Amniotic epithelial cell (primary cell): ENCODE data around the gene SAT1.

Experiments
- DNase-seq: peaks from one replicate; pipeline ENCODE4 v3.0.0-alpha.2; 2010; ENCODE audit warnings: low read depth

The SAT1 gene

GRCh38 chrX:23776363-23776762, 6.6 kb upstream of the SAT1 start:
- DNase-seq, result no peak

- peak; percentile 40 for DNase-seq
Measured at GRCh38 chrX:23779025-23779424, 3.9 kb upstream of the SAT1 start.

DNA sequence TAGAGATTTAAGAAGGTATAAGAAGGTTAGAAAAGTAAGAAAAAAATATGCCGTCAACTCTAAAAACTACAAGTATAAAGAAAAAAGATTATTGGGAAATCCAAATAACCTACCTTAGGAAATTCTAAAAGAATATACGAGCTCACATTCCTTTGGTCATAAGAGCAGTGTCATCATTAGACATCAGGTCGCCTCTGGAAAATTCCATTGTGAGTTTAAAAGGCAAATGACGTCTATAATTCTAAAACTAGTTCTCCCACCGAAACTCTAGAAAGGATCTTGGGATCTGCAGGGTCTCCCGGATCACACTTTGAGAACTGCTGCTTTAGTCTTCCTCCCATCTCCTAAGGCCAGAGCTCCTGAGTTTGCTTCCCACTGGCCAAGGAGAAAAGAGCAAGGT, 518 bp upstream of the SAT1 start:
- no peak for DNase-seq

GRCh38 chrX:23783589-23784469, 856 bp downstream of the SAT1 start:
- DNase-seq, result peak; percentile 15

DNA sequence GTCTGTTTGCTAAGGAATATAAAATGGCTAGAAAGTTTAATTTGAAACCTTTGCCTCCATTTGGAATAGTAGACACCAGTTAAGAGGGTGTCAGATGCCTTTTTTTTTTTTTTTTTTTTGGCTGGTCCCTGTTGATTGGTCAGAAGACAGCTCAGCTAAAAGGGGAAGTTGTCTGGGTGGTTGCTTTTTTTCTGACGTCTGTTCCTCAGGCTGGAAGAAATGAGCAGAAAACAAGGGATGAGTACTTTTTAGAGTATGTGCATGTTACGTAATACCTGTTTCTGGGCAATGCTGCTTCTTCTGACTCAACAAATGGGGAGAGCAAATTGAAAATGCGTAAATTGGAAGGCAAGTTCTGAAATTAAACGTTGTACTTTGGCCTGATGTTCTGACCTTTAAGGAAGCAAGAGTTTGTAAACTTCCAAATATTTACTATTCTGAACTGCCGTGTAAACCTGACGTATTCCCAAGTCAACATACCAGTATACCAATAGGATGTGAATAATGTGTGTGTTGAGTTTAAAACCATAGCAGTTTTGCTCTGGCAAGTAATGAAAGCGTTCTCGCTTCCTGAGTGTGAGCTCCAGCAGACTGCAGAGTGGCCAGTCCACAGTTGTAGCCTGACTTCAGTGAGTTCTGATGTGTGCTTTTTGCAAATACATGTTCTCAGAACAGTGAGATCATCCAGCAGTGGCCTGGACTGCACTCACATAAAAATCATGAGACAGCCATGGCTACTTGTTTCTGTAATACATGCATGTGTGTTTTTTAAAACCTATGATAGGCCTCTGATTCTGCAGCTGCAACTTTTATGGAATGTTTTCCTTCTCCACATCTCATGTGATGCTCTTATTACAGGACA, 1.7 kb downstream of the SAT1 start:
- peak; percentile 84 for DNase-seq

DNA sequence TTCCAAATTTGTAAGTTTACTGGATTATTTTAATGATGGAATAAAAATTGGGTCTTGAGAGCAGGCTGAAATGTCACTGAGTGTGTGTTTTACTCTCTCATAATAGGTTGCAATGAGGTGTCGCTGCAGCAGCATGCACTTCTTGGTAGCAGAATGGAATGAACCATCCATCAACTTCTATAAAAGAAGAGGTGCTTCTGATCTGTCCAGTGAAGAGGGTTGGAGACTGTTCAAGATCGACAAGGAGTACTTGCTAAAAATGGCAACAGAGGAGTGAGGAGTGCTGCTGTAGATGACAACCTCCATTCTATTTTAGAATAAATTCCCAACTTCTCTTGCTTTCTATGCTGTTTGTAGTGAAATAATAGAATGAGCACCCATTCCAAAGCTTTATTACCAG, 2.6 kb downstream of the SAT1 start:
- peak; percentile 25 for DNase-seq

DNA sequence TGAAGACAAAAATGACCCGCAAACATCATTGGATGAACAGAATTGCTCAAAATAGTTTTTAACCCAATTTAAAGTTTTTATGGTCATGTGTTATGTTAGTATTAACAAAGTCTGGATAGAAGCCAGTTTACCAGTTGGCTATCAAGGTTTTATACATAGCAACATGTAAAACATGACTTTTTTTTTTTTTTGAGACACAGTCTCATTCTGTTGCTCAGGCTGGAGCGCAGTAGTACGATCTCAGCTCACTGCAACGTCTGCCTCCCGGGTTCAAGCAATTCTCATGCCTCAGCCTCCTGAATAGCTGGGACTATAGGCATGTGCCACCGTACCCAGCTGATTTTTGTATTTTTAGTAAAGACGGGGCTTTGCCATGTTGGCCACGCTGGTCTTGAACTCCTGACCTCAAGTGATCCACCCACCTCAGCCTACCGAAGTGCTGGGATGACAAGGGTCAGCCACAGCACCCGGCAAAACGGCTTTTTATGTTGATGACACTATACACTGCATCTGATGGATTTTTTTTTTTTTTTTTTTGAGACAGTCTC, 3.4 kb downstream of the SAT1 start:
- DNase-seq, result peak; percentile 41

GRCh38 chrX:23787745-23788118, 4.8 kb downstream of the SAT1 start:
- peak; percentile 19 for DNase-seq

GRCh38 chrX:23788521-23788920, 5.5 kb downstream of the SAT1 start:
- DNase-seq, result peak; percentile 22

- DNase-seq, result peak; percentile 80
Measured at GRCh38 chrX:23788946-23789345, 6.0 kb downstream of the SAT1 start.

- DNase-seq, result no peak
Measured at GRCh38 chrX:23789386-23790154, 6.6 kb downstream of the SAT1 start.

DNA sequence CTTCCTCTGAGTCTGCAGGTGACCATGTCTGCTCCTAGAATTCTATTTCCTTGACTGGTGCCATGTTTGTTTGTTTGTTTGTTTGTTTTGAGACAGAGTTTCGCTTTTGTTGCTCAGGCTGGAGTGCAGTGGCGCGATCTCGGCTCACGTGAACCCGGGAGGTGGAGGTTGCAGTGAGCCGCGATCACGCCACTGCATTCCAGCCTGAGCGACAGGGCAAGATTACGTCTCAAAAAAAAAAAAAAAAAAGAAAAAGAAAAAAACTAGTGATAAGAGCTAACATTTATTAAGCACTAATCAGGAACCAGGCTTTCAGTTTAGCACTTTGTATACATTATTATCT, 7.2 kb downstream of the SAT1 start:
- no peak for DNase-seq

GRCh38 chrX:23792861-23793553, 10.0 kb downstream of the SAT1 start:
- no peak for DNase-seq

- no peak for DNase-seq
Measured at GRCh38 chrX:23795221-23795620, 12.2 kb downstream of the SAT1 start.

GRCh38 chrX:23797371-23798128, 14.6 kb downstream of the SAT1 start:
- DNase-seq, result no peak

GRCh38 chrX:23799469-23800065, 16.6 kb downstream of the SAT1 start:
- peak; percentile 84 for DNase-seq

DNA sequence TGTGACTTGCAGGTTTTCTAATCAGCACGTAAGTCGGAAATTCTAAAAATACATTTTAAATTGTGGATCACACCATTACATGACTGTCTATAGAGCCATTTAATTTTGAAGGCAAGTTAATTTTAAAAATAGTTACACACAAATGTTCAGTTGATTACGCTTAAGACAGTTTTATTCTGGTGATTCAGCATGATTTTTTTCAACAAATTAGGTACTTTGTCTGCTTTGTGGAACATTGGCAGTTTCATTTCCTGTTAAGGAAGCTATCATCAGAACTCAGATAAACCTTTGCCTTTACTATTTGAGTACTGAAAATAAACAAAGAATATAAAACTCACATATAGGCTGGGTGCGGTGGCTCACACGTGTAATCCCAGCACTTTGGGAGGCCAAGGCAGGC, 19.5 kb downstream of the SAT1 start:
- no peak for DNase-seq

- peak; percentile 94 for DNase-seq
Measured at GRCh38 chrX:23803931-23804381, 21.0 kb downstream of the SAT1 start.

- DNase-seq, result peak; percentile 25
Measured at GRCh38 chrX:23804578-23804977, 21.6 kb downstream of the SAT1 start.

- DNase-seq, result no peak
Measured at GRCh38 chrX:23805389-23805788, 22.4 kb downstream of the SAT1 start.
